Hematopoietic multipotent progenitor cell treated with erythropoietin and hydrocortisone succinate and interleukin-3 and kit ligand, for 6 days (in vitro differentiated cells): ENCODE data around the gene NEDD9.
A peak's percentile ranks its signal among the peaks of the same experiment; 100 is the strongest.

Experiments used
- DNase-seq: peaks from one replicate; pipeline ENCODE4 v3.0.0-alpha.2; 2015

Gene NEDD9

DNA sequence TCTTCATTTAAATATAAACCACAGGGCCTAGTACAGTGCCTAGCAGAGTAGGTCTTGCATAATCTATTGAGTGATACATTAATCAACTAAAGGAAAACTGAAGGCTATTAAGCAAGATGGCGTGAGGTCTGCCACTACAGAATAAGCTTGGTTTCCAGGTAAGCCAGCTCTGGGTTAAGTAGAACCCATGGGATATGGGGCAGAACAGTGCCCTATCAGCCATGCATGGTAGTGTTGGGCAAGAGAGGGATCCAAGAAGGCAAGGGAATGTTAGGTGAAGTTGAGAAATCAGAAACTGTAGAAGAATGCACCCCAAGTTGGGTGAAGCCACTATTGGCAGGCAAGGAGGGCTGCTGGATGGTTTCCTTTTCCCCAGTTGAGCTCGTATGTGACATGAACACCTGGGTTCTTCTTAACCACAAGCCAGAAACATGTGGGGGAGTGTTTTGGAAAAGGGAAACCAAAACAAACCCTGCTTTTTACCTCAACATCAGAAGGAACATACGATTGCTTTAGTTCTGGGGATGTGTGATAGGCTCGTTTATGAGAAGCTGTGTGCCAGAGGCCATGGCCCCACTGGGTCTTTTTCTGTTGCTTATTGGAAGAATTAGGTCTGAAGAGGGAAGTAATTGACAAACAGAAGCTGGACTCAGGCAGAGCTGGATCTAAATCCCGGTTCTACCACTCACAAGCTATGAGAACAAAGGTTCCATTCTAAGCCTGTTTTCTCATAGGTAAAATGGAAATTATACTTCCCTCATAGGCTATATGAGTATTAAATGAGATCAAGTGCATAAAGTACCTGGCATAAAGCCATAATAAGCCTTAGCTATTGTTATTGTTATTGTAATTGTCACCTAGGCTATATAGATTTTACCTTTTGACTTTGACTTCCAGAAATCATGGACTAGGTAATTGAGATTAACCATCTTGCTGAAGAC is 33.5 kb downstream of the NEDD9 start:
- no peak for DNase-seq

- DNase-seq, result no peak
Observed at GRCh38 chr6:11197850-11198249, 34.6 kb downstream of the NEDD9 start.

DNA sequence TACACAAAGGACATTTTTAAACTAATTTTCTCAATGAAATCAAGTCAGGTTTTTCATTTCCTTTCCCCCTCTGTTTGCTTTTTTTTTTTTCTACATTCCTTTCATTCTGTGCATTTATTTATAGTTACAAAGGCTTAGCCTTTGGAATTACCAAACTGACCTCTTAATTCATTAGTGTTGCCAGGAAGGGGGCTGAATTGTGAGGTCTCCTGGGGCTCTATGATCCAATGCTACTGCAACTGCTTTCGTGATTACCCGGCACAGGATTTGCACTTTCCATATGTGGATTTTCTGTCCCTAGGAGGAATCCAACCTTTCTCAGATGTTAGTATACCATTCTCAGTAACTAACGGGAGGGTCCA is 35.3 kb downstream of the NEDD9 start:
- DNase-seq, result no peak

- no peak for DNase-seq
Observed at GRCh38 chr6:11196511-11197174, 35.8 kb downstream of the NEDD9 start.

DNA sequence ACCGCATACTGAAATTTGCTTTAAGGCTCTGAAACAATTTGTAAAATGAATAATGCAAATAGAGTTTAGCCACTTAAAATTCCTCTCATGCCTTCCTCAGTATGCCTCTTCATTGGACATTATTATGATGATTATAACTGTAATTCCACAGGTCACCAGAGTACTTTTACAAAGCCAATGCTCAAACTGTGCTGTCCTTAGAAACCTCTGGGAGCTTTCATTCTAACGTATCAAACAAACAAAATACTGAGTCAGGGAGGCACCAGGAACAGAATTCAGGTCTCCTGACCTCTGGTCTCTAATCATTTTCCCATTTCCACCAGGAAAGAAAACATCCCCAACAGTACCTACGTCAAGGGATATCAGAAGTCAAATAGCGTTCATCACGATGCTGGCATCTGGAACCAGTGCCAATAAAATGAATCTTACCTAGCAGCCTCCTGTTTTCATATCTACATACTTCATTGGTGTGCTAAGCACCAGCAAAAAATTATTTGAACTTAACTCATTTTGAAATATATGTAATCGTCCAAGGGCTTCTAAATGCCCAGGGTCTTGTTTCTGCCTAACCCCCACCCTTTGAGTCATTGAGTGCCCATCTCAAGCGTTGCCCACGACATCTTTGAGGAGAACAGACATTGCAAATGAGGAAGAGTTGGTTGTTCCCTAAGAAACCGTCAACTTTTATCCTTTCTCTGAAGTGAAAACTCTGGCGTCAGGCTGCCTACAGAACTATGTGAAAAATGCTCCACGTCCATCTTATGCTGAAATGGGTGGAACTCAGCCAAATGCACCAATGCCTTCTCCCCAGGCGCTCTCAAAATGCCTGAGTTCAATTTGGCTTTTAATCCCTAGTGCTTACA is 37.9 kb downstream of the NEDD9 start:
- DNase-seq, result no peak

- DNase-seq, result no peak
Observed at GRCh38 chr6:11193434-11193833, 39.0 kb downstream of the NEDD9 start.

DNA sequence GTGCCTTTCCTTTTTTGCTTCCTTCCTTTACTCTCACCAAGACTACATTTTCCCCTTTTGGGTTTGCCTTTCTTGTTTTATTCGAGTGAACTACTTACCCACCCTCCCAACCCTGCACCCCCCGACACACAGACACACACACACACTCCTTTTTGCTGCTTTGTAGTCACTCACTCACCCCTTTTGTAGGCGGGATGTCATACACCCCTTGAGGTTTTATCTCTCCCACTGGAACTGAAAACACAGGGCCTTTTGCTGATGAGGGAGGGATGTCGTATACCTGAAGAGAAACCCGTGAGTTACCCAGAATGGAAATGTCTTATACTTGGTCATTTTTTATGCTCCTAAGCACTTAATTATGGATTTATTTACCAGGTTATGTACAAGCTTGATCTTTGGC is 40.3 kb downstream of the NEDD9 start:
- no peak for DNase-seq

DNA sequence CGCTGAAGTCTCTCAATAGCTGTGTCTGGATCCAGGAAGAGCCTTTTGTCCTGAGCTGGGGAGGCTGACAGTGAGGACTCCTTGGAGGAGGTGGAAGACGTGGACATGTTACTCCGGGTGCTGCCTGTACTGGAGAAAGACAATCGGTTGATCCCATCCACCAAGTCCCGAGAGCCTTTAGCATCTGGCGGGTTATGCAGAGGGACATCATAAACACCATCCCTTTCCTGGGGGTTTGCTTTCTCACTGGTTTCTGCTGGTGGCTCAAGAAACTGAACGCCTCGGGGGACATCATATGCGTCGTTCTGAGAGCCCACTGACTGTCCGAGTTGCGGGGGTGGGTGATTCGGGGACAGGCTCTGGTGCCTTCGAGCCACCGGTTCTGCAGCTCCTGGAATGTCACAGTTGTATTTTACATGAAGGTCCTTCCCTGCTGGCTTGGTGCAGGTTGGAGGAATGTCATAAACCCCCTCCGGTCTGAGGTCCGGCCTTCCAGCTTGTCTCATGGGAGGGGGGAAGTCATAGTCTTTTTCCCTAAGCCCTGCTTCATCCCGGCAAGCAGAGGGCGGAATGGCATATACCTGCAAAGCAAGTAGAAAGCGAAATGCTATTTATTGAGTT is 41.7 kb downstream of the NEDD9 start:
- no peak for DNase-seq

GRCh38 chr6:11189865-11190624 is 42.4 kb downstream of the NEDD9 start:
- no peak for DNase-seq

GRCh38 chr6:11188161-11188915 is 44.1 kb downstream of the NEDD9 start:
- no peak for DNase-seq

GRCh38 chr6:11187301-11187700 is 45.2 kb downstream of the NEDD9 start:
- DNase-seq, result no peak

GRCh38 chr6:11185204-11185842 is 47.1 kb downstream of the NEDD9 start:
- DNase-seq, result no peak

DNA sequence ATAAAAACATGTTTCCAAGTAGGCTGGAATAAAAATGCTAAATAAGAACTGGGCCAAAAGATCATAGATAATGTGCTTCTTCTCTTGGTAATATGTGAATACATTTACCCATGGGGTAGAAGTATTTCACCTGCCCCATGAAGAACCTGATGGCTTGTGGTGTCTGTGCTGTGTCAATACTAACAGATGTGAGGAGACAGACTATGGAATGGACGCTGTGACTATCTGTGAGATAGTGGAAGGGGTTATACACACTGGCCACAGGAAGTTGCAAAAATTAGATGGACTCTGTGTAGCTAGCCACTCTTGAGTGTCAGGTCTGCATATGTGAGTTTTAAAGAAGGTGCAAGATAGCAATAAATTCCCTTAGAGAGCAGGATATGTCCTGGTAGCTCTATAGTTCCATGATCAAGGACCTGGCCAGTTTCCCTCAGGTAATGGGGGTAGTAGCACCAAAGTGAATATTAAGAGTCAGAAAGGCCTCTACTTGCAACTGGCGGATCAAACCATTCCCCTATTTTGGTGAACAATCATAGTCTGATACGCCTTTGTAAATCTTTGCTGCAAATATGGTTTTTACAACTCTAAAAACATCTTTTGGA is 48.6 kb downstream of the NEDD9 start:
- DNase-seq, result no peak

GRCh38 chr6:11181478-11182136 is 50.9 kb downstream of the NEDD9 start:
- no peak for DNase-seq

GRCh38 chr6:11179419-11180202 is 52.9 kb downstream of the NEDD9 start:
- DNase-seq, result no peak

DNA sequence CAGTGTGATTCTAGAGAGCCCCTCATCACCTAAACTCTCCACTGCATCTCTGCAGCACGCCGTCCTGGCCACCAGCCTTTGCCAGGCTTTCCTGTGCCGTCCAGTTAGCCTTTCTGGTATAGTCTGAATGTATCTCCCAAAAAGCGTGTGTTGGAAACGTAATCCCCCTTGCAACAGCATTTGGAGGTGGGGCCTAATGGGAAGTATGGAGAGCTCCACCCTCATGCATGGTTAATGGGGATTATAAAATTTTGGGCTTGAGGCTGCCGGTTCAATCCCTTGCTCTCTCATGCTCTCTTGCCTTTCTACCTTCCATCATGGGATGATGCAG is 53.4 kb downstream of the NEDD9 start:
- DNase-seq, result no peak

DNA sequence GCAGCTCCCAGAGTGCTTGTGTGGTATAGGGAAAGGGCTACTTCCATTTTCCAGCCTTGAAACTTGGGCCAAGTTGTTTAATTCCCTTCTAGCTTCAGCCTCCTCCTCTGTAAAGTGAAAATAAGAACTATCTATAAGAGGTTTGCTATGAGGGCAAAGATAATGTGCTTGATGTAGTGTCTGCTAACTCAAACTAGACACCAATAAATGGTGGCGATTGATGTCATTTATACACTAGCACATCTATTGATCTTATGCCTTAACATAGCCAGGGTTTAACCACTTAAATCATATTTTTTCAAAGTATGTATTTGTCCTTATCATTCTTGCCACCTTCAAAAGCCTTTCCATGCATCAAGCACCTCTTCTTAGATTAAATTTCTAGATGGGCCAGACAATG is 55.2 kb downstream of the NEDD9 start:
- DNase-seq, result no peak

- peak; percentile 28 for DNase-seq
Observed at GRCh38 chr6:11174242-11174611, 58.2 kb downstream of the NEDD9 start.
